GM19239 (cell line): ENCODE data around the gene DPM3.

ENCODE experiments used
- DNase-seq: peaks from one replicate; pipeline ENCODE4 v3.0.0; 2011; ENCODE audit warnings: low spot score; ENCODE audit not compliant: insufficient read length
- FAIRE-seq: peaks from 2 replicates; lab custom pipeline; 2011; peaks lifted over from hg19 to GRCh38; lab: Jason Lieb, UNC

DPM3 gene

GRCh38 chr1:155105604-155106011, 34.7 kb downstream of the DPM3 start:
- DNase-seq (no peak), FAIRE-seq (no peak)

GRCh38 chr1:155104605-155105534, 35.5 kb downstream of the DPM3 start:
- DNase-seq (no peak), FAIRE-seq (no peak)

- DNase-seq (no peak), FAIRE-seq (no peak)
These were observed 37.0 kb downstream of the DPM3 start for GRCh38 chr1:155103325-155103724.

DNA sequence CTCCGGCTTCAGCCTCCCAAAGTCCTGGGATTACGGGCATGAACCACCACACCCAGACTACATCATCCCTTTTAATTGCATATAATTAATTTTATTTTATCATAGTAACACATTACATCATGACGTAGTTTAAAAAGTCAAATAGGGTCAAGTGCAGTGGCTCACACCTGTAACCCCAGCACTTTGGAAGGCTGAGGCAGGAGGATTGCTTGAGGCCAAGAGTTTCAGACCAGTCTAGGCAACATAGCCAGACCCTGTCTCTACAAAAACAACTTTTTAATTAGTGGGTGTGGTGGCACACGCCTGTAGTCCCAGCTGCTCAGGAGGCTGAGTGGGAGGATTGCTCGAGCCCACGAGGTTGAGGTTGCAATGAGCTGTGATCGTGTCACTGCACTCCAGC, 41.0 kb downstream of the DPM3 start:
- FAIRE-seq: no peak

DNA sequence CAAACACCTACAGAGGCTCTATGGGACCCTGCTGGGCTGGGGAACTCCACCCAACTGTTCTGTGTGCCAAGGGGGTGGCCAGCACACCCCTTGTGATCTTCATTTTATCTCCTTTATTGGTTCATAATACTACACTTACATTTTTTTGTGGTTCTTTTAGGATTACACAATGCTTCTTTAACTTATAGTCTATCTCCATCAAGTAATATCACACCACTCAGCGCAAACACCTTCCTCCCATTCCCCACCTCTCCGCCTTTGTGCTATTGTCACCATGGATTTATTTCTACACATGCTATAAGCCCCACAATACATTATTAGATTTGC, 45.7 kb downstream of the DPM3 start:
- FAIRE-seq: no peak

More for the DNA sequence above, 41.0 kb downstream of the DPM3 start:
- DNase-seq: no peak

DNA sequence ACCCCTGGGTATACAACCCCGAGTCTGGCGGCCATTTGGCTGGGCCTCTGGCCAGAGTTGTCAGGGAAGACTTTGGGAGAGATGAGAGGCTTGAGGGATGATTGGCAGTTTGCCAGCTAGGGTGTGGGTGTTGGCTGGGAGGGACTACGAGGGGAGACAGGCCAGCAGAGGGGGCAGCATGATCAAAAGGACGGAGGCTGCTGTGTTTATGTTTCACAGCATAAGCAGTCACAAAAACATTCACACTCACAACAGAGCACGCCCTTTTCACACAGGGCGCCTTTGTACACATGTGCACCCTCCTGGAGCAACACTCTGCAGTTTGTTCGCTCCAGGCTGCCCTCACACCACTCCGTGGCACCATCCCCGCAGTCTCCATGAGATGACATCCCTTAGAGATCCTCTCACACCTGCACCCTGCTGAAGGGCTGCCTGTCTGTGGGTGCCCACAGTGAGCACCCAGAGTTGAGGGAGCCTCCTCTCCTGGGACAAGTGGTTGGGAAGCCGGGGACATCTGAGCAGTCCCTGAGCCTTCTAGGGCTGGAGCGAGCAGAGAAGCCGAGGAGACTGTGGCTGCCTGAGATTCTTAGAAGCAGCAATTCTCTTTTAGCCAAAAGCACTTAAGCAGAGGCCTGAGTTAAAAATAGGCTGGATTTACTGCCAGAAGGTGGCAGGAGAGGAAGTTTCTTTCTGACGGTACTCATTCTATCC, 46.3 kb downstream of the DPM3 start:
- FAIRE-seq (peak; percentile 11), DNase-seq (no peak)

More for the DNA sequence above, 45.7 kb downstream of the DPM3 start:
- DNase-seq: no peak

- no peak for DNase-seq
- FAIRE-seq: no peak
These were observed 47.7 kb downstream of the DPM3 start for GRCh38 chr1:155092641-155093040.

DNA sequence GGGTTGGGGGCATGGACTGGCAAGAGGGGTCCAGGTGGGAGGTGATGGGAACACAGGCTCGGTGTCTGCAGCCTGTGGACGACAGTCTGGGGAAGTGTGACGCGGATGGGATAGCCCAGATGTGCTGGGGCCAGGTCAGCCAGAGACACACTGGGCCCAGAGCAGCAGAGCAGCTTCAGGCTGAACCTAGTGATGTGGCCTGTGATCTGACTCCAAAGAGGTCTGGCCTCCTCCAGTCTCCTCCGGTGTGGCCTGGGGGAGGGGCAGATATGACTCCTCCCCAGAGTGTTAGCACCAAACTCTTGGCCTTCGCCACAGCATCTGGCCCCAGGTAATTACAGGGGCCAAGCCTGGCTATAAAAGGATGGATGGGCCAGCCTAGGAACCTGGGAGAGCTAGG, 48.2 kb downstream of the DPM3 start:
- FAIRE-seq (no peak), DNase-seq (no peak)

DNA sequence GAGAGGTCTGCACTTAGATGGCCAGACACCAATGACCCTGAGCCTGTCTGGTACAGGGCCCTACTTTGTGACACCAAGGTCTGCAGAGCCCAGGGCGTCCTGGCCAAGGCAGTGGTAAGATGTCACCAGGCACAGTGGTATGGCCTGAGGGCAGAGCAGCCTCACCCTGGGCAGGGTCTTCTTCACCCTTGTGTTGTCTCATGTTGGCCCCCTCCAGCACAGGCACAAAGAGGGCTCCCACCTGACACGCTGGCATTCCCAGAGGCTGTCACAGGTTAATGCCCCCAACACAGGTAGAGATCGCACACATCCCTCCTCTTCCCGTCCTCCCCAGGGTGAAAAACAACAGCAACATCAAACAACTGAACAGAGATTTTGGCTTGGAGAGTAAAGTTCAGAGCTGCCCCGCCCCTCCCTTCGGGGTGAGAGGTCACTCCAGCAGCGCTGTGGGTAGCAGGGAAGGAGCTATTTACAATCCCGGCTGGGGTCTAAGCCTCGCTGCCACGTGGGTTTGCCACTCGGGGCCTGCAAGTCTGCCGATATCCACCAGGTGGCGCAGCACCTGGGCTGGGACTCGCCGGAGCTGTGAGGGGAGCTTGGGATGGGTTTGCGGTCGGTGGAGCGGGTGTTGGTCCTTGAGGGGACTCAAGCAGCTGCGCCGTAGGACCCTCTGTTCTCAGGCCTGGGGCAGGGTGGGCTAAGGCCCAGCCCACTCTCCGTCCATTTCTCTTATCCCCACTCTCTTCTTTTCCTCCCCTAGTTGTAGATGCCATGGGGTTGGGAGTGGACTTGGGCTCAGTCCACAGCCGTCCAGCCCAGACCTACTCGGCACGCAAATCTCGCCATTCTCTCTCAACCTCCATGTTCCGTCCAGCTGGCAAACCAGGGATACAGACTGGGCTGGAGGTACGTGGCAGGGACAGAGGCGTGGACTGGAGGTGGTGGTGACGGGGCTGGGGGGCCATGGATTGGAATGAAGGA, 49.0 kb downstream of the DPM3 start:
- DNase-seq (no peak), FAIRE-seq (peak; percentile 8)
